Mucosa of descending colon (tissue), 3 donors: ENCODE data around the gene MYO16. TPM values are rescaled to one million over a fixed set of nuclear protein-coding genes. Genes with fewer than 3 reads are reported as not detected.

Experiments
- ATAC-seq: fragments of 200-7000 bp; cut with Tn5 transposase; one replicate; pipeline ENCODE4 v1.9.1; 2020; ENCODE audit warnings: mild to moderate bottlenecking, moderate library complexity
- DNase-seq, 3 donors: peaks; one replicate each; pipeline ENCODE4 v3.0.0-alpha.2; 2020
- H3K36me3 ChIP-seq: fragments of 200-600 bp; one replicate; pipeline ENCODE4 v1.8.0; 2021; ENCODE audit warnings: low read depth, mild to moderate bottlenecking
- H3K4me1 ChIP-seq: fragments of 200-600 bp; one replicate; pipeline ENCODE4 v1.8.0; 2021; ENCODE audit warnings: low read depth, mild to moderate bottlenecking
- H3K4me3 ChIP-seq: fragments of 200-600 bp; one replicate; pipeline ENCODE4 v1.8.0; 2021; ENCODE audit warnings: mild to moderate bottlenecking
- H3K9me3 ChIP-seq: fragments of 200-600 bp; one replicate; pipeline ENCODE4 v1.8.0; 2021; ENCODE audit warnings: mild to moderate bottlenecking
- intact Hi-C, 2 donors: fragments of 100-400 bp; cut with DNase I in 1 of 2; cut with micrococcal nuclease in 1 of 2; formaldehyde crosslinking; loops; one replicate each; pipeline versions ENCODE4 v1.11.0 to v1.11.1; 2022; cut with DNase I, micrococcal nuclease
- total RNA-seq, 3 donors: library from RNA; stranded (reverse); fragmentation: NEBNext Ultra II Directional in 2 of 3; extraction: Animal tissue kit (Norgen Biotek cat#: 25700) in 2 of 3; gene quantifications; one replicate each; pipeline versions ENCODE4 v1.2.1 to v1.2.4, GENCODE V29; 2021 to 2023
- TF ChIP-seq, protein P1 (sequence below): fragments of 200-600 bp; IDR thresholded peaks from one replicate; pipeline ENCODE4 v1.8.0; 2022; ENCODE audit warnings: antibody characterized with exemption, mild to moderate bottlenecking
- donor health status: DM: no; HTN: no; CAD: no; lungs with moderate emphysema.
- donor health status: DM: no; HTN: no; CAD: no.
- donor health status: DM: no; HTN: yes; CAD: no.

MYO16 gene
- total RNA-seq, 3 donors from 2014 or later = 0.06 TPM; not detected in 2

DNA sequence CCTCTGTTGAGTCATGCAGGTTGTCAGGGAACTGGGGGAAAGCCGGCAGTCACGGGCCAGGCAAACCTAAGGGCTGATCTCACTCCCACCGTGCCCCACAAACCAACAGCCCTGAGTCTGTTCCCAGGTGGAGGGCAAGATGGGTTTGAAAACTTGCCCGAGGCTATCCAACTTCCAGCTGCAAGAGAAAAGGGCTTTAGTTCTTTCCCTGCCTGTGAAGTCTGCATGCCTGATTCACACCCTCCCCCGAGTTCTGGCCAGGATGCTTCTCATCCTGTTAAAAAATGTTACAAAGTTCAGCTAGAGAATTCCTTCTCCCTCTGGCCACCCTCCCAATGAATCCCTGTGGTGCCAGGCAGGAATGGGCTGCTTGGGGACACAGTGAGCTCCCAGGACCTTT, 33.1 kb downstream of the MYO16 start:
- no peaks in the 10 kb centered on the region for H3K36me3 ChIP-seq
- H3K9me3 ChIP-seq = no peaks in the 10 kb centered on the region
- no peak for ATAC-seq
- TF ChIP-seq, protein P1, sequence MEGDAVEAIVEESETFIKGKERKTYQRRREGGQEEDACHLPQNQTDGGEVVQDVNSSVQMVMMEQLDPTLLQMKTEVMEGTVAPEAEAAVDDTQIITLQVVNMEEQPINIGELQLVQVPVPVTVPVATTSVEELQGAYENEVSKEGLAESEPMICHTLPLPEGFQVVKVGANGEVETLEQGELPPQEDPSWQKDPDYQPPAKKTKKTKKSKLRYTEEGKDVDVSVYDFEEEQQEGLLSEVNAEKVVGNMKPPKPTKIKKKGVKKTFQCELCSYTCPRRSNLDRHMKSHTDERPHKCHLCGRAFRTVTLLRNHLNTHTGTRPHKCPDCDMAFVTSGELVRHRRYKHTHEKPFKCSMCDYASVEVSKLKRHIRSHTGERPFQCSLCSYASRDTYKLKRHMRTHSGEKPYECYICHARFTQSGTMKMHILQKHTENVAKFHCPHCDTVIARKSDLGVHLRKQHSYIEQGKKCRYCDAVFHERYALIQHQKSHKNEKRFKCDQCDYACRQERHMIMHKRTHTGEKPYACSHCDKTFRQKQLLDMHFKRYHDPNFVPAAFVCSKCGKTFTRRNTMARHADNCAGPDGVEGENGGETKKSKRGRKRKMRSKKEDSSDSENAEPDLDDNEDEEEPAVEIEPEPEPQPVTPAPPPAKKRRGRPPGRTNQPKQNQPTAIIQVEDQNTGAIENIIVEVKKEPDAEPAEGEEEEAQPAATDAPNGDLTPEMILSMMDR = no peak
- intact Hi-C loops = no loop called here
- no peak overlapping the region for H3K4me3 ChIP-seq
- no peaks in the 10 kb centered on the region for H3K4me1 ChIP-seq
- no peak for DNase-seq

DNA sequence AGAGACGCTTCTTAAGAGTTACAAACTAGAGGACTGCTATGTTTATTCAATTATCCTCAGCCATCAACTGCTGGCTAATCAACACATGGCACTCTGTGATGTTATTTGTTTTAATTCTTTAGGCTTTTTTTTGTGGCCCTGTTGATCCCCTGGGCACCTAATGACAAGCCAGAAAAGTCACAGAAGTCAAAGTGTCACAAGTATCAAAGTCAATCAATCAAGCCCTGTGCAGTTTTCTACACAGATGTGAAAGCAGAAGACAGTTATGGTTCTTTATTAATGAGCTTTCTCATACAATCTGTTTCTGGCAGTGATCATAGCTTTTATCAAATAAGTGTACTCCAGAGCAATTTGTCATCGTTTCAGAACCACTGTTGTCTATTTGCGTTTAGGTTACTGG, 34.3 kb downstream of the MYO16 start:
- Histone ChIP-seq H3K4me1 (no peaks in the 10 kb centered on the region), H3K36me3 (no peaks in the 10 kb centered on the region), H3K4me3 (no peak overlapping the region), H3K9me3 (no peaks in the 10 kb centered on the region)
- no peak for DNase-seq
- ATAC-seq = no peak
- intact Hi-C loops = no loop called here
- TF ChIP-seq, protein P1 = no peak

DNA sequence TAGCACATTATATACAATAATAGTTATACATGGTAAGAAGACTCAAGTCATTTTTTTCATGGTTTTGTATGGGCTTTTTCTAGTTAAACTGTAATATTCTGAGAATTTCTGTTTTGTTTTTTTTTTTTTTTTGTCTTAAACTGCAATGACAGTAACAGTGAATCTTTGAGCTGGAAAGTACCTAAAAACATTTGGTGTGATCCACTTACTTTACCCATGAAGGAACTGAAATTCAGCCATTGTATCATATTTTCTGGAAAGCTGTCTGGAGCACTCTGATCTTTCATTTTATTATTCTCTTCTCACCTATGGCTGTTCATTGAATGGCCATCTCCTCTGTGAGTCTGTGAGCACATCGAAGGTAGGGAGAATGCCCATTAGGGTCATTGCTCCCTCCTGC, 37.8 kb downstream of the MYO16 start:
- Histone ChIP-seq H3K9me3 (no peaks in the 10 kb centered on the region), H3K36me3 (no peaks in the 10 kb centered on the region), H3K4me3 (no peak overlapping the region), H3K4me1 (no peaks in the 10 kb centered on the region)
- ATAC-seq (no peak), DNase-seq (no peak)
- TF ChIP-seq, protein P1 = no peak
- intact Hi-C loops = no loop called here

DNA sequence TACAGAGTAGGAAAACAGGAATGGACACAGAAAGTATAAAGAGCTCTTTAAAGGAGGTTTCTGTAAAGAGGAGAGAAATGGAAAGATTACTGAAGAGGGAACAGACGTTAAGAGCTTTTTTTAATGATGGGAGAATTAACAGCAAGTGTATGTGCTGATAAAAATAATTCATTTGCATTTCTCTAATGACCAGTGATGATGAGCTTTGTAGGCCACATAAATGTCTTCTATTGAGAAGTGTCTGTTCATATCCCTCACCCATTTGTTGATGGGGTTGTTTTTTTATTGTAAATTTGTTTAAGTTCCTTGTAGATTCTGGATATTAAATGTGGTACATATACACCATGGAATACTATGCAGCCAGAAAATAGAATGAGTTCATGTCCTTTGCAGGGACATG, 40.0 kb downstream of the MYO16 start:
- intact Hi-C loops = no loop called here
- DNase-seq (no peak), ATAC-seq (no peak)
- no peak overlapping the region for H3K4me3 ChIP-seq
- TF ChIP-seq, protein P1 = no peak
- no peaks in the 10 kb centered on the region for H3K9me3 ChIP-seq
- no peaks in the 10 kb centered on the region for H3K36me3 ChIP-seq
- H3K4me1 ChIP-seq = no peaks in the 10 kb centered on the region

DNA sequence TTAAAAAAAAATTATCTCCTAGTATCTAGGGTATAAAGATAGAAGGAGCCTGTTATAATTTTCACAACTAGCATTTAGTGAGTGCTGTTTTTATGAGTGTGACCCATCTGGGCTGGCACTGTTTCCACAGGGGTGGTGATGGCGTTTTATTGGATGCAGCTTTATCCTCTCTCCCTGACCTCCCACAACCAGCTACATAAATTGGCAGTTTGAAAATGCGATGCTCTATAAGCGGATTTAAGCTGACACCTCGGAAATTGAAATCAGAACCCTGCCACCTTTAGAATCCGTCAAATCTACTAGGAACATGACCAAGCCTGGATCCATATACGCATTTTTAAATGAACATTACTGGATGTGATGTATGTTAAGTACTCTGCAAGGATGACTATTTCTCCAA, 44.9 kb downstream of the MYO16 start:
- no peaks in the 10 kb centered on the region for H3K4me1 ChIP-seq
- ATAC-seq = no peak
- intact Hi-C loops = no loop called here
- H3K4me3 ChIP-seq = no peak overlapping the region
- no peaks in the 10 kb centered on the region for H3K36me3 ChIP-seq
- DNase-seq = no peak
- no peaks in the 10 kb centered on the region for H3K9me3 ChIP-seq
- TF ChIP-seq, protein P1 = no peak

DNA sequence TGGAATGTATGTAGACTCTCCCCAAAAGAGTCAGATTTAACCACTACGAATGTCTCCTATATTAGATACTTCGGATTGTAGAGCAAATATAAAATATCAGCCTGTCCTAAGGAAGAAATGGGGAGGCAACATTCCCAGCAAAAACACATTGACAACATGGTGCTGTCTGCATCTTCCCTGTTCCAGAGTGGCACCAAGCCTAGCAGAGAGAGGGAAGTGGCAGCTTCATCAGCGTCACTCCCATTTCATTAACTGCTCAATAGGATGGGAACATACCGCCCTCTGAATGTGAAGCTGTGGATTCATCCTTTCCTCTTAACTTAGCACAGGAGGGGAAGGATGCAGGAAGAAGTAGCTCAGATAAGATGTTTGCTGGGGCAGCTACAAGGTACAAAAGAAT, 45.4 kb downstream of the MYO16 start:
- TF ChIP-seq, protein P1 = no peak
- no peaks in the 10 kb centered on the region for H3K9me3 ChIP-seq
- no peak for ATAC-seq
- H3K4me1 ChIP-seq = no peaks in the 10 kb centered on the region
- H3K36me3 ChIP-seq = no peaks in the 10 kb centered on the region
- H3K4me3 ChIP-seq = no peak overlapping the region
- intact Hi-C loops = no loop called here
- DNase-seq = no peak
